ENCODE data around the gene NR3C2.

DNA sequence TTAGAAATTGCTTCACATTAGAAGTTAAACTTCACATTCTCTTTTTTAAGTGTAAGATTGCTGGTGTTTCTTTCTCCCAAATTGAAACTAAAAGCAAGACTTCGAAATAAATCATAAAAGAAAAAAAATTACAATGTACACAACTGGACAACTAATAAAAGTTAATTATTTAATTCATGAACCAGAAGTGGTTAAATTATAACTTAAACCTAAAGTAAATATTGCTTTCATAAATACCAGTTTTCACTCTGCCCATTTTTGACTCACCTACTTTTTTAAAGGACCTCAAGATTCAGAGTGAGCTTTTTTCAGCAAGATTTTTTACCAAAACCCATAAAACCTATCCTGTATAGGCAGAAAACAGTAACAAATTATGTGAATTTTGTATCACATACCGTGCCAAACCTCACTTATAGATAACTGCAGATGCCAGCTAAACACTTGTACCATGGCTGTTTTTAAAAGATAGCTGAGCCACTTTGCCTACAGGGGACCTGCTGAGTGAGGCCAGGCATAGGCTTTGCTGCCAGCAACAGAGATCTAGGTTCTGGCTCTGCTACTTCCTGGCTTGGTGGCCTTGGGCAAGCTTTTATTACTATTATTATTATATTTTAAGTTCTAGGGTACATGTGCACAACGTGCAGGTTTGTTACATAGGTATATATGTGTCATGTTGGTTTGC is 259.8 kb downstream of the NR3C2 start:
- TF ChIP-seq, protein P1, sequence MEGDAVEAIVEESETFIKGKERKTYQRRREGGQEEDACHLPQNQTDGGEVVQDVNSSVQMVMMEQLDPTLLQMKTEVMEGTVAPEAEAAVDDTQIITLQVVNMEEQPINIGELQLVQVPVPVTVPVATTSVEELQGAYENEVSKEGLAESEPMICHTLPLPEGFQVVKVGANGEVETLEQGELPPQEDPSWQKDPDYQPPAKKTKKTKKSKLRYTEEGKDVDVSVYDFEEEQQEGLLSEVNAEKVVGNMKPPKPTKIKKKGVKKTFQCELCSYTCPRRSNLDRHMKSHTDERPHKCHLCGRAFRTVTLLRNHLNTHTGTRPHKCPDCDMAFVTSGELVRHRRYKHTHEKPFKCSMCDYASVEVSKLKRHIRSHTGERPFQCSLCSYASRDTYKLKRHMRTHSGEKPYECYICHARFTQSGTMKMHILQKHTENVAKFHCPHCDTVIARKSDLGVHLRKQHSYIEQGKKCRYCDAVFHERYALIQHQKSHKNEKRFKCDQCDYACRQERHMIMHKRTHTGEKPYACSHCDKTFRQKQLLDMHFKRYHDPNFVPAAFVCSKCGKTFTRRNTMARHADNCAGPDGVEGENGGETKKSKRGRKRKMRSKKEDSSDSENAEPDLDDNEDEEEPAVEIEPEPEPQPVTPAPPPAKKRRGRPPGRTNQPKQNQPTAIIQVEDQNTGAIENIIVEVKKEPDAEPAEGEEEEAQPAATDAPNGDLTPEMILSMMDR (IDR thresholded peaks at IDR 0.05) = no peak
- no peak for TF ChIP-seq EP300 (IDR thresholded peaks at IDR 0.05)

Data from tibial nerve (tissue), 4 donors.